Left ventricle myocardium superior (tissue), 1 donor: Measurements from ENCODE around the gene CCDC27. TPM values are rescaled to one million over a fixed set of nuclear protein-coding genes. Genes with fewer than 3 reads are reported as not detected.
A peak's percentile ranks its signal among the peaks of the same experiment; 100 is the strongest.
"Not testable (repeated sequence)": the region's sequence is repeated elsewhere in the genome, so short reads cannot be mapped to it uniquely, and the experiment has no call there.

ENCODE experiments used
- ATAC-seq: fragments of 200-7000 bp; cut with Tn5 transposase; one replicate; pipeline ENCODE4 v1.9.1; 2020; ENCODE audit warnings: mild to moderate bottlenecking, moderate library complexity
- DNase-seq: peaks from one replicate; pipeline ENCODE4 v3.0.0-alpha.2; 2020
- intact Hi-C: fragments of 100-400 bp; cut with micrococcal nuclease; formaldehyde crosslinking; loops from one replicate; pipeline ENCODE4 v1.11.0; 2022
- total RNA-seq: library from RNA; stranded (reverse); fragmentation: NEBNext Ultra II Directional; extraction: Animal tissue kit (Norgen Biotek cat#: 25700); gene quantifications from one replicate; pipeline ENCODE4 v1.2.1, GENCODE V29; 2021
- donor health status: DM: no; HTN: yes; CAD: no; lungs with severe emphysema.

The CCDC27 gene
- total RNA-seq, 1 donor from 2014 or later = not detected

- ATAC-seq (no peak), DNase-seq (no peak)
- intact Hi-C loops = no loop called here
Measured at GRCh38 chr1:3785456-3786157, 33.4 kb downstream of the CCDC27 start.

GRCh38 chr1:3786468-3787348 lies 34.5 kb downstream of the CCDC27 start:
- ATAC-seq = no peak
- intact Hi-C loops = no loop called here
- no peak for DNase-seq

- ATAC-seq = no peak
- intact Hi-C loops = no loop called here
- DNase-seq = no peak
Measured at GRCh38 chr1:3787349-3787715, 35.1 kb downstream of the CCDC27 start.

- no peak for DNase-seq
- intact Hi-C loops = no loop called here
- ATAC-seq = no peak
Measured at GRCh38 chr1:3787745-3788605, 35.7 kb downstream of the CCDC27 start.

GRCh38 chr1:3788756-3789420 lies 36.6 kb downstream of the CCDC27 start:
- ATAC-seq (peak; percentile 64), DNase-seq (no peak)
- intact Hi-C loops = no loop called here

- ATAC-seq = no peak
- intact Hi-C loops = no loop called here
- peak; percentile 18 for DNase-seq
Measured at GRCh38 chr1:3789421-3790300, 37.4 kb downstream of the CCDC27 start.

- peak; percentile 52 for DNase-seq
- intact Hi-C loops = no loop called here
- ATAC-seq = peak; percentile 32
Measured at GRCh38 chr1:3790500-3790923, 38.3 kb downstream of the CCDC27 start.

- ATAC-seq (no peak), DNase-seq (peak; percentile 31)
- intact Hi-C loops = no loop called here
Measured at GRCh38 chr1:3790952-3791351, 38.7 kb downstream of the CCDC27 start.

- DNase-seq = no peak
- intact Hi-C loops = no loop called here
Measured at GRCh38 chr1:3795453-3796214, 43.4 kb downstream of the CCDC27 start.

GRCh38 chr1:3796215-3797061 lies 44.2 kb downstream of the CCDC27 start, which contains the start of gene LRRC47:
Gene LRRC47 (minus strand): TSS chr1:3796498. CDS start chr1:3796476, 22 bp downstream.
- DNase-seq = peak; percentile 98
- intact Hi-C loops = no loop called here
- peak; percentile 100 for ATAC-seq

More at GRCh38 chr1:3795453-3796214, 43.4 kb downstream of the CCDC27 start:
- no peak for ATAC-seq

- DNase-seq (peak; percentile 9), ATAC-seq (no peak)
- intact Hi-C loops = no loop called here
Measured at GRCh38 chr1:3799976-3800685, 47.9 kb downstream of the CCDC27 start.

GRCh38 chr1:3800795-3801194 lies 48.5 kb downstream of the CCDC27 start:
- DNase-seq = peak; percentile 1
- intact Hi-C loops, ATAC-seq: not testable (repeated sequence)

GRCh38 chr1:3803905-3804626 lies 51.8 kb downstream of the CCDC27 start:
- ATAC-seq (no peak), DNase-seq (peak; percentile 3)
- intact Hi-C loops = no loop called here

GRCh38 chr1:3804627-3804944 lies 52.3 kb downstream of the CCDC27 start:
- DNase-seq, intact Hi-C loops, ATAC-seq: not testable (repeated sequence)

GRCh38 chr1:3805038-3805437 lies 52.8 kb downstream of the CCDC27 start:
- intact Hi-C loops = no loop called here
- DNase-seq = peak; percentile 9
- no peak for ATAC-seq
